ENCODE measurements around the gene CACNA1F.

The CACNA1F gene

GRCh38 chrX:49247916-49248811, 15.0 kb upstream of the CACNA1F start:
- no peak for TF ChIP-seq CTCF (IDR thresholded peaks at IDR 0.05)

GRCh38 chrX:49247346-49247745, 14.2 kb upstream of the CACNA1F start:
- TF ChIP-seq CTCF (IDR thresholded peaks at IDR 0.05), result no peak

GRCh38 chrX:49246541-49246940, 13.4 kb upstream of the CACNA1F start:
- TF ChIP-seq CTCF (IDR thresholded peaks at IDR 0.05), result no peak

- TF ChIP-seq CTCF (IDR thresholded peaks at IDR 0.05), result no peak
These were observed 11.1 kb upstream of the CACNA1F start for GRCh38 chrX:49244207-49244606.

- no peak for TF ChIP-seq CTCF (IDR thresholded peaks at IDR 0.05)
These were observed 10.0 kb upstream of the CACNA1F start for GRCh38 chrX:49243166-49243565.

GRCh38 chrX:49242545-49243066, 9.5 kb upstream of the CACNA1F start:
- TF ChIP-seq CTCF (IDR thresholded peaks at IDR 0.05), result no peak

- TF ChIP-seq CTCF (IDR thresholded peaks at IDR 0.05), result no peak
These were observed 5.6 kb upstream of the CACNA1F start for GRCh38 chrX:49238735-49239134.

Data from LNCAP (cell line).